Measurements from ENCODE around the gene FADS6. TPM values are rescaled to one million over a fixed set of nuclear protein-coding genes. Genes with fewer than 3 reads are reported as not detected.

FADS6 gene
- total RNA-seq, 4 donors from 2014 or later: not detected

- intact Hi-C loops (cut with DNase I; ENCODE audit: low total_unique reads): no loop called here
These were observed 43.9 kb upstream of the FADS6 start for GRCh38 chr17:74937064-74938051.

GRCh38 chr17:74936470-74936799 is 43.0 kb upstream of the FADS6 start:
- H3K27ac ChIP-seq: no peak overlapping the region
- no peaks in the 10 kb centered on the region for H3K9me3 ChIP-seq
- no peaks in the 10 kb centered on the region for H3K4me1 ChIP-seq
- intact Hi-C loops (cut with DNase I; ENCODE audit: low total_unique reads): no loop called here
- H3K36me3 ChIP-seq: no peaks in the 10 kb centered on the region
- H3K27me3 ChIP-seq: peaks cover 0 to 29% of the 10 kb centered on the region in 2 donors
- no peak for DNase-seq
- TF ChIP-seq CTCF (IDR thresholded peaks at IDR 0.05) (no peak), POLR2A (IDR thresholded peaks at IDR 0.05) (no peak)
- H3K4me3 ChIP-seq: no peak overlapping the region

More at GRCh38 chr17:74937064-74938051, 43.9 kb upstream of the FADS6 start:
- Histone ChIP-seq H3K9me3 (no peaks in the 10 kb centered on the region), H3K4me3 (no peak overlapping the region), H3K27ac (no peak overlapping the region), H3K27me3 (peaks cover 0 to 29% of the 10 kb centered on the region in 2 donors), H3K4me1 (no peaks in the 10 kb centered on the region), H3K36me3 (no peaks in the 10 kb centered on the region)
- no peak for TF ChIP-seq POLR2A (IDR thresholded peaks at IDR 0.05)
- TF ChIP-seq CTCF (IDR thresholded peaks at IDR 0.05): no peak
- no peak for DNase-seq

GRCh38 chr17:74935585-74936469 is 42.4 kb upstream of the FADS6 start, which contains the start of gene OTOP3:
Gene OTOP3, plus strand, starts transcription at chr17:74935898. Its CDS starts 24 bp downstream, at chr17:74935922.
- Histone ChIP-seq H3K9me3 (no peaks in the 10 kb centered on the region), H3K27ac (no peak within 1 kb of the TSS), H3K27me3 (peaks cover 0 to 29% of the 10 kb centered on the region in 2 donors), H3K36me3 (no peaks in the 10 kb centered on the region), H3K4me1 (no peaks in the 10 kb centered on the region), H3K4me3 (no peak within 1 kb of the TSS)
- DNase-seq: no peak
- intact Hi-C loops (cut with DNase I; ENCODE audit: low total_unique reads): no loop called here
- TF ChIP-seq CTCF (IDR thresholded peaks at IDR 0.05) (no peak), POLR2A (IDR thresholded peaks at IDR 0.05) (no peak)

- intact Hi-C loops (cut with DNase I; ENCODE audit: low total_unique reads): no loop called here
- Histone ChIP-seq H3K4me1 (no peaks in the 10 kb centered on the region), H3K27ac (no peak overlapping the region), H3K27me3 (peaks cover 0 to 29% of the 10 kb centered on the region in 2 donors), H3K36me3 (no peaks in the 10 kb centered on the region), H3K9me3 (no peaks in the 10 kb centered on the region), H3K4me3 (no peak overlapping the region)
- no peak for DNase-seq
- TF ChIP-seq CTCF (IDR thresholded peaks at IDR 0.05) (no peak), POLR2A (IDR thresholded peaks at IDR 0.05) (no peak)
These were observed 41.6 kb upstream of the FADS6 start for GRCh38 chr17:74935048-74935447.

Data from uterus (tissue), 4 donors.